ENCODE results near the gene DRD3.

DRD3 gene

GRCh38 chr3:114178770-114179368 is at the start of gene DRD3:
Gene DRD3, minus strand, starts transcription at chr3:114179052. Its CDS starts 7,060 bp downstream, at chr3:114171992.
- DNase-seq (ENCODE audit: low read depth): no peak

- DNase-seq (ENCODE audit: low read depth): no peak
Measured at GRCh38 chr3:114227076-114227475, 48.2 kb upstream of the DRD3 start.

DNA sequence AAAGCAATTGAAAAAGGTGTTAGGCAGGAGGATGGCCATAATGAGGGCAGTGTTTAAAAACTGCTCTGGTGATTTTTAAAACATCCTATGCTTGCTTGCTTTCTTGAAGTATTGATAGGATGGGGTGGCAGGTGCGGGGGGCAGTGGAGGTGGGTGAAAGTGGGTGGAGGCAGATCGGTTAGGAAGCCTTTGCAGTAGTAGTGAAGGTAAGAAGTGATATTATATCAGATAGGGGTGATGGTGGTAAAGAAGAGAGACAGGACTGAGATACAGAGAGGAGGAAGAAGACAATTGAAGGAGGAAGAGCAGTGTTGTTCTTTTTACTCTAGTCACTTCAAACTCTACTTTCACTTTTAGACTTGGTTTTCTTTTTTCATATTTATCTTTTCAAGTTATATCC is 47.5 kb upstream of the DRD3 start:
- DNase-seq (ENCODE audit: low read depth): no peak

DNA sequence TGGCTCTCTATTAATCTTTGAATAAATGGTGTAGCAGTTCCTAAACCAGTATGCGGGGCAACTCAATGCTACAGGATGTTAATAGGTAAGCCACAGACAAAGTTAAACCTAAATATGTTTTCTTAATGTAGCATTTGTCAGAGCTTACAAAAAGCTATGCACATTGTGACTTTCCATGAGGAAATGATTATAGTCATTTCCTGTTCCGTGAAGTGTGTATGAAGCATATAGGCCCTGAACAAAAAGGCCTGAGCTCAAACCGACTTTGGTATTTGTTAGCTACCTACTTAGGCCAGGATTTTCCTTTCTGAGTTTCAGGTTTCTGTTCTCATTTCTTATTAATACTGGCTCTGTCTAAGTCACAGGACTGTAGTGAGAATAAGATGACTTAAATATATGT is 44.3 kb upstream of the DRD3 start:
- no peak for DNase-seq (ENCODE audit: low read depth)

- DNase-seq (ENCODE audit: low read depth): no peak
Measured at GRCh38 chr3:114221881-114222264, 43.0 kb upstream of the DRD3 start.

GRCh38 chr3:114221165-114221880 is 42.5 kb upstream of the DRD3 start:
- DNase-seq (ENCODE audit: low read depth): no peak

- DNase-seq (ENCODE audit: low read depth): no peak
Measured at GRCh38 chr3:114219741-114220140, 40.9 kb upstream of the DRD3 start.

DNA sequence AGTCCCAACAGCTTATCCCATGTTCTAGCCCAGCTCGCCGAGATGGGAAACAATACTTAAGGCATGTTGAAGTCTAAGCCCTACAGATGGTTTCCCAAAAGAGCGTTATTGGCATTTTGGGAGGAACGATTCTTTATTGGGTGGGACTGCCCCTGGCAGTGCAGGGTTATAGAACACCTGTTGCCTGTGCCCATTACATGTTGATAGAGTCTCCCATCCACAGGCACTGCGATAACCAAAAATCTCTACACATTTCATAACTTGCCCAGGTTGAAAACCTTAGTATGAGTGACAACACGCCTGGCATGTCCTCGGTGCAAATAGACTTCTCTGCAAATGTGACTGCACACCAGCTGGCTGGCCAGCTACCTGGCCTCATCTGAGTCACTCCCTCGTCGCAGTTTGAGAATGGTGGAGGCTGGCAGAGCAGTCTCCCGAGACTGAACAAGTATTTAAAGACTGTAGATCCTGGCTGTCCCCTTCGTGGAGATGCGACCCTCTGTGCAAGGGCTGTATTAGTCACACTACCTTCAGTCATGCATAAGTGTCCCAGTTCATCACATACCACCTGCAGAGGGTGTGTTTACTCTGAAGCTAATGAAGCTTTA is 39.8 kb upstream of the DRD3 start:
- no peak for DNase-seq (ENCODE audit: low read depth)

DNA sequence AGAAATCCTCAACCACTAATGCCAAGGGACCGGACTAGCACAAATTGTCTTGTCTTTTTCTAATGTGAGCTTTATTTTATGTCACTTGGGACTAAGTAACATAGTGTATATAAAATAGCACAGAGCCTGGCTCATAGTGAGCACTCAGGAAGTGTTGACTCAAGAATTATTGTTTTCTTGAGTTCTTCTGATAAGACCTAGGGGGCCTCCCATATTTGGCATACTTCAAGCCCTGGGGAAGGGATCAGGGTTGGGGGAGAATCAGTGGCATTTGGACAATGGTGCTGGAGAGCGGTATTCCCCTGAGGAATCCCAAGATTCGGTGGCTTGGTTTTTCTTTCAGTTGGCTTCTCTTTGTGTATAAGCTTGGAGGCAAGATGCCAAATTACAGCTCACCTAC is 39.2 kb upstream of the DRD3 start:
- DNase-seq (ENCODE audit: low read depth): no peak

- no peak for DNase-seq (ENCODE audit: low read depth)
Measured at GRCh38 chr3:114217266-114217665, 38.4 kb upstream of the DRD3 start.

GRCh38 chr3:114216186-114216970 is 37.5 kb upstream of the DRD3 start:
- no peak for DNase-seq (ENCODE audit: low read depth)

- peak; percentile 34 for DNase-seq (ENCODE audit: low read depth)
Measured at GRCh38 chr3:114214542-114215341, 35.9 kb upstream of the DRD3 start.

- DNase-seq (ENCODE audit: low read depth): peak; percentile 56
Measured at GRCh38 chr3:114213627-114214541, 35.0 kb upstream of the DRD3 start.

DNA sequence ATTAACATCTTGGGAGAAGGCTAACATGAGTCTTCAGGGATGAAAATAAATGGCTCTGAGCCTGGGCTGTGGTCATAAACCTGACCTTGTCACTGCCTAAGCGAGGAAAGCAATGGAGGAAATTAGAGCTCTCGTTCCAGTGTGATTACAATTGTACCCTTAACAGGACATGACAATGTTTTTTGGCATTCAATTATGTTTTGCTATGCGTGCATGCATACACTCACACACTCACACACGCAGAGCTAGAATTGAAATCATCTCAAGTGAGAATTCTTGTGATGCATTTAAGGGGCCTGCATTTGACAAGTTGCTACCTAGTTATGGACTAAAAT is 34.4 kb upstream of the DRD3 start:
- no peak for DNase-seq (ENCODE audit: low read depth)

DNA sequence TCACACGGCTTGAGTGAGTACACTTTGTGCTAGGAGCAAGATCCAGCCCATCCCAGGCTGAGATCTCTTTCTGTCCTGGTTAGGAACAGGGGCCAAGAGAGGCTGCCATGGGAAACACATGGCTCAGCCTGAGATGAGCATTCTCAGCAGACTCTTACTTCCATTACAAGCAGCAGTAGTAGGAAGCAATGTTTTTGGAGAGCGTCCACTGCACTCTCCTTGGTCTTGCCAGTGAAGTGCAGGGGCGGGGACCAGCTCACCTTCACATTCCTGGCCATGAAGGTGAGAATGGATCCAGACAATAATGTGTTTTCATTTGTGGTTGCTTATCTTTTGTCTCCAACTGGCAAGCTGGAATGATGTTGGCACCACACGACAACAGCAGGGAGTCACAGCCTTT is 33.8 kb upstream of the DRD3 start:
- DNase-seq (ENCODE audit: low read depth): no peak

- DNase-seq (ENCODE audit: low read depth): no peak
Measured at GRCh38 chr3:114207768-114208167, 28.9 kb upstream of the DRD3 start.

- no peak for DNase-seq (ENCODE audit: low read depth)
Measured at GRCh38 chr3:114206342-114206741, 27.5 kb upstream of the DRD3 start.

DNA sequence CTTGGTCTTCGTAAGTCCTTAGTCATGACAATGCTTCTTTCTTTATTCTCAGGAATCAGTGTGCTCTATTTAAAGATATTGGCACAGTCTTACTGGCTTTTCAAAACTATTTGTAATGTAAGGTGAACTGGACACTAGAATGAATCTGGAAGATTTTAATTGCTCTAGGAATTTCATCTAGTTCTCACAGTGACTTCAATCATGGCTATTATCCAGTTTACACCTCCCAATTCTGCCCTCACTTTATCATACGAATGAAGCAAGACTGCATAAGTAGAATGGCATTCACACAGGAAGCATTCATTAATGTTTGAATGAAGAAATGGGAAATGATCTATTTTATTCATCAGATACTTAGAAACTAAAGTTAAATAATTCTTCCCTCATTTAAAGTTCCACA is 26.7 kb upstream of the DRD3 start:
- no peak for DNase-seq (ENCODE audit: low read depth)

DNA sequence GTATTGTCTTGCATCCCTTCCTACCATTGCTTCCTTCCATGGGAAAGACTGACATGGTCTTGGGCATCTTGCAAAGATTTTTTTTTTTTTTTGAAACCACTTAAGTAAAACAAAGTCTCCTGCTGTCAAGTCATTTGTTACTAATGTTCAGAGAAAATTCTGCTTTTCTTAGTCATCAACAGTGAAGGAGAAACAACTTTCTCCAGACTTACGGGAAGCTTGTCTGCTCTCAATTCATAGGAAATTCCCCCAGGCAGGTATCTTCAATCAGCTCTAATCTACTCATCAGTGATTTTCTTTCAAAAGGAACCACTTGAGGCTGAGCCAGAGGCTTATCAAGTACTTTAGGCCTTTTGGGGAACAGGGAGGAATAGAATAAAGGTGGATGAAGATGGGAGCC is 15.9 kb upstream of the DRD3 start:
- no peak for DNase-seq (ENCODE audit: low read depth)

DNA sequence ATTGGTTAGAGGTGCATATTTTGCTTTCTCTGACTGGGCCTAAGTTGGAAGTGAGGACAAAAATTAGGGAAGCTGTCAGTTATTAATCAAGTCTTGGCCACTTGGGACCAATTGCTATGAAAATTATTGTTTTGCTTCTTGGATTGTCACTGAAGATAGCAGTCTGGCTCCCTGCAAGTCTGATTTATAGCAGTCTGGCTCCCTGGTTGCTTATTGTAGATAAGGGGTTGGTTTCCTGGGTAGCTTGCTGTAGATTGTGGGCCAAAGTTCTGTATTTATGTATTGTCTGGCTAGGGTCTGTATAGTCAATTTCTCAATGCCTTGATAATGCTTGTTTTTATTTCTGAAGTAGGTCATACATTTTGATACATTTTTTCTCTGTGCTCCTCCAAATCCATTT is 13.3 kb upstream of the DRD3 start:
- no peak for DNase-seq (ENCODE audit: low read depth)

DNA sequence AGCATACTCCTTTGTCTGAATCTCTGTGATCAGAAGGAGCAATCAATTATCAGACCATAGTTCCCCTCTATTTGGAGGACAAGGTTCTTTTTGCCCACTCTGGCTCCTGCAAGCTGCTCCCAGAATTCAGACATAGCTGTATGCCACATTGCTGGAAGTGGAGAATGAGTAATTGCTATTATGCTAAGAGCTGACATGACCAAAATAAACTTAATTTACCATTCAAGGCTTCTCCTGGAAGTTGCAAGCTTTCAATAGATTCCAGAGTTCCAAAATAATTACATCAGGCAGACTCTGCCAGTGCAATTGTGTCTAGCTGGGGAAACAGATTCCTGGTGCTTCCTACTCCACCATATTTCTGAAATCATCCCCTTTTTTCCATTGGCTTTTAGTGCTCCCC is 7.6 kb upstream of the DRD3 start:
- DNase-seq (ENCODE audit: low read depth): no peak
